SK-N-SH (cell line): ENCODE data around the gene TMEM62. TPM values are rescaled to one million over a fixed set of nuclear protein-coding genes. Genes with fewer than 3 reads are reported as not detected.

Experiments
- CTCF ChIA-PET: fragments of 300-600, 350-600 bp; formaldehyde crosslinking; extraction: SDS; loops from one replicate; lab custom pipeline; 2021; lab: Yijun Ruan, JAX
- POLR2A ChIA-PET: fragments of 350-600 bp; sonication (Branson Sonifier 250); formaldehyde crosslinking; extraction: SDS; loops from one replicate; lab custom pipeline; 2020; ENCODE audit warnings: antibody characterized with exemption, inconsistent platforms; lab: Yijun Ruan, JAX
- DNase-seq: peaks from one replicate; pipeline ENCODE4 v3.0.0; 2012
- H2AFZ ChIP-seq: fragments of 200-600 bp; sonication (generic); 2 replicates; pipeline ENCODE4 v1.8.1; 2016; ENCODE audit warnings: antibody characterized with exemption, mild to moderate bottlenecking, low read depth
- H3F3A ChIP-seq: fragments of 200-600 bp; sonication (generic); replicated peaks from 2 replicates; pipeline ENCODE3; 2016; ENCODE audit warnings: antibody characterized with exemption, mild to moderate bottlenecking; ENCODE audit not compliant: insufficient read depth
- H3K27ac ChIP-seq, 2 experiments: fragments of 200-500 bp in 1 of 2; fragments of 200-600 bp in 1 of 2; sonication (Bioruptor generic) in 1 of 2; sonication (generic), shearing (Covaris generic) in 1 of 2; 2 replicates each; pipeline versions ENCODE4 v1.5.1 to v1.6.1; 2014 to 2016; ENCODE audit warnings: low read depth in 2 of 2, inconsistent platforms in 1 of 2, low read length in 1 of 2, mild to moderate bottlenecking in 1 of 2, mixed read lengths in 1 of 2
- H3K27me3 ChIP-seq: fragments of 200-600 bp; sonication (generic), shearing (Covaris generic); 2 replicates; pipeline ENCODE4 v1.6.1; 2016; ENCODE audit warnings: mixed run types; ENCODE audit not compliant: insufficient read depth
- H3K36me3 ChIP-seq, 2 experiments: fragments of 200-500 bp in 1 of 2; fragments of 200-600 bp in 1 of 2; sonication (Bioruptor generic) in 1 of 2; sonication (generic) in 1 of 2; replicated peaks in 1 of 2; 2 replicates each; pipeline versions ENCODE3 to v1.5.1; 2014 to 2016; ENCODE audit warnings: low read length in 1 of 2, mild to moderate bottlenecking in 1 of 2; ENCODE audit not compliant: insufficient read depth in 2 of 2, control insufficient read depth in 1 of 2
- H3K4me1 ChIP-seq, 2 experiments: fragments of 200-500 bp in 1 of 2; fragments of 200-600 bp in 1 of 2; sonication (Bioruptor generic) in 1 of 2; sonication (generic), shearing (Covaris generic) in 1 of 2; 2 replicates each; pipeline versions ENCODE4 v1.5.1 to v1.6.1; 2014 to 2016; ENCODE audit warnings: low read depth in 1 of 2, low read length in 1 of 2, mixed run types in 1 of 2; ENCODE audit not compliant: insufficient read depth in 2 of 2, control insufficient read depth in 1 of 2
- H3K4me2 ChIP-seq: fragments of 200-600 bp; sonication (generic), shearing (Covaris generic); 2 replicates; pipeline ENCODE4 v1.6.1; 2017; ENCODE audit warnings: mixed run types
- H3K4me3 ChIP-seq, 2 experiments: fragments of 200-500 bp in 1 of 2; fragments of 200-600 bp in 1 of 2; sonication (Bioruptor generic) in 1 of 2; sonication (generic), shearing (Covaris generic) in 1 of 2; 2 replicates each; pipeline versions ENCODE4 v1.5.1 to v1.8.1; 2014 to 2016; ENCODE audit warnings: low read depth in 2 of 2, inconsistent platforms in 1 of 2, low read length in 1 of 2, mild to moderate bottlenecking in 1 of 2, mixed read lengths in 1 of 2, moderate library complexity in 1 of 2
- H3K79me2 ChIP-seq: fragments of 200-600 bp; sonication (generic); 2 replicates; pipeline ENCODE4 v1.8.1; 2017; ENCODE audit warnings: mild to moderate bottlenecking; ENCODE audit not compliant: insufficient read depth
- H3K9ac ChIP-seq: fragments of 200-600 bp; sonication (generic); 2 replicates; pipeline ENCODE4 v1.6.1; 2017; ENCODE audit warnings: mixed run types
- H3K9me2 ChIP-seq: fragments of 200-600 bp; sonication (generic); 2 replicates; pipeline ENCODE4 v1.6.1; 2017; ENCODE audit warnings: mixed run types
- H3K9me3 ChIP-seq: fragments of 200-600 bp; sonication (generic); 2 replicates; pipeline ENCODE4 v1.6.1; 2017; ENCODE audit warnings: mixed run types, mild to moderate bottlenecking, moderate library complexity
- H4K20me1 ChIP-seq: fragments of 200-600 bp; sonication (generic); 2 replicates; pipeline ENCODE4 v1.6.1; 2017; ENCODE audit warnings: mild to moderate bottlenecking, mixed run types; ENCODE audit not compliant: insufficient read depth
- CHD2 ChIP-seq: fragments of 150-350 bp; IDR thresholded peaks from 2 replicates; pipeline ENCODE4 v1.6.1; 2018; ENCODE audit warnings: low read length; ENCODE audit not compliant: partially characterized antibody
- CTCF ChIP-seq: fragments of 200-600 bp; sonication (generic); IDR thresholded peaks from 2 replicates; pipeline ENCODE4 v1.6.1; 2017; ENCODE audit warnings: antibody characterized with exemption, mild to moderate bottlenecking, moderate library complexity
- ELF1 ChIP-seq: IDR thresholded peaks from 2 replicates; pipeline ENCODE4 v1.4.0; 2012
- EP300 ChIP-seq, 2 experiments: IDR thresholded peaks; 2 replicates each; pipeline versions ENCODE4 v1.4.0 to v1.6.1; 2012; ENCODE audit warnings: borderline replicate concordance in 1 of 2, low read depth in 1 of 2, low read length in 1 of 2
- EZH2phosphoT487 ChIP-seq: fragments of 200-600 bp; sonication (generic); IDR thresholded peaks from 2 replicates; pipeline ENCODE4 v1.6.1; 2017; ENCODE audit warnings: low read depth, mixed run types, mild to moderate bottlenecking, antibody characterized with exemption, moderate library complexity, borderline replicate concordance
- FOXJ3 ChIP-seq: sonication (generic); formaldehyde crosslinking; IDR thresholded peaks from 2 replicates; pipeline ENCODE4 v1.5.1; 2020; ENCODE audit warnings: mild to moderate bottlenecking, missing genetic modification reagents
- FOXM1 ChIP-seq: IDR thresholded peaks from 2 replicates; pipeline ENCODE4 v1.4.0; 2012; ENCODE audit warnings: low read depth, mild to moderate bottlenecking
- GABPA ChIP-seq: IDR thresholded peaks from 2 replicates; pipeline ENCODE4 v1.4.0; 2012; ENCODE audit warnings: low read depth, mild to moderate bottlenecking
- JUND ChIP-seq: IDR thresholded peaks from 2 replicates; pipeline ENCODE4 v1.4.0; 2012
- MEF2A ChIP-seq: IDR thresholded peaks from 2 replicates; pipeline ENCODE4 v1.4.0; 2012; ENCODE audit warnings: low read depth, borderline replicate concordance
- RAD21 ChIP-seq: IDR thresholded peaks from 2 replicates; pipeline ENCODE4 v1.6.1; 2012; ENCODE audit warnings: mild to moderate bottlenecking, low read length
- RFX5 ChIP-seq: IDR thresholded peaks from 2 replicates; pipeline ENCODE4 v1.6.1; 2012; ENCODE audit warnings: mild to moderate bottlenecking, improper control_type of control experiment, low read length
- RXRA ChIP-seq: IDR thresholded peaks from 2 replicates; pipeline ENCODE4 v1.4.0; 2012; ENCODE audit warnings: low read depth, mild to moderate bottlenecking, borderline replicate concordance
- SMC3 ChIP-seq: IDR thresholded peaks from 2 replicates; pipeline ENCODE4 v1.6.1; 2012; ENCODE audit warnings: low read depth, low read length, improper control_type of control experiment
- TAF1 ChIP-seq: IDR thresholded peaks from 2 replicates; pipeline ENCODE4 v1.6.1; 2012; ENCODE audit warnings: low read depth, mild to moderate bottlenecking, low read length, moderate library complexity, borderline replicate concordance
- TEAD4 ChIP-seq: IDR thresholded peaks from 2 replicates; pipeline ENCODE4 v1.4.0; 2012; ENCODE audit warnings: mild to moderate bottlenecking, borderline replicate concordance; ENCODE audit not compliant: insufficient read depth
- USF2 ChIP-seq: fragments of 150-350 bp; IDR thresholded peaks from 2 replicates; pipeline ENCODE4 v1.6.1; 2017; ENCODE audit warnings: antibody characterized with exemption, low read length, low read depth, borderline replicate concordance
- YY1 ChIP-seq: IDR thresholded peaks from 2 replicates; pipeline ENCODE4 v1.4.0; 2012; ENCODE audit warnings: low read depth, mild to moderate bottlenecking
- ZBTB33 ChIP-seq: IDR thresholded peaks from 2 replicates; pipeline ENCODE4 v1.4.0; 2012; ENCODE audit warnings: low read depth, borderline replicate concordance
- polyA plus RNA-seq, 3 experiments: library from polyadenylated mRNA; depleted of rRNA; stranded (reverse); fragments of >200 nt; gene quantifications; 2 replicates each; pipeline ENCODE4 v1.2.3, GENCODE V29; 2012
- TF ChIP-seq, protein P1 (sequence below): IDR thresholded peaks from 2 replicates; pipeline ENCODE4 v1.4.0; 2012; ENCODE audit warnings: low read depth
- TF ChIP-seq, protein P2 (sequence below): IDR thresholded peaks from 2 replicates; pipeline ENCODE4; 2012

The TMEM62 gene
- polyA plus RNA-seq, 1 of the 3 experiments (the other 2 are of a cell fraction): 3.3 TPM

DNA sequence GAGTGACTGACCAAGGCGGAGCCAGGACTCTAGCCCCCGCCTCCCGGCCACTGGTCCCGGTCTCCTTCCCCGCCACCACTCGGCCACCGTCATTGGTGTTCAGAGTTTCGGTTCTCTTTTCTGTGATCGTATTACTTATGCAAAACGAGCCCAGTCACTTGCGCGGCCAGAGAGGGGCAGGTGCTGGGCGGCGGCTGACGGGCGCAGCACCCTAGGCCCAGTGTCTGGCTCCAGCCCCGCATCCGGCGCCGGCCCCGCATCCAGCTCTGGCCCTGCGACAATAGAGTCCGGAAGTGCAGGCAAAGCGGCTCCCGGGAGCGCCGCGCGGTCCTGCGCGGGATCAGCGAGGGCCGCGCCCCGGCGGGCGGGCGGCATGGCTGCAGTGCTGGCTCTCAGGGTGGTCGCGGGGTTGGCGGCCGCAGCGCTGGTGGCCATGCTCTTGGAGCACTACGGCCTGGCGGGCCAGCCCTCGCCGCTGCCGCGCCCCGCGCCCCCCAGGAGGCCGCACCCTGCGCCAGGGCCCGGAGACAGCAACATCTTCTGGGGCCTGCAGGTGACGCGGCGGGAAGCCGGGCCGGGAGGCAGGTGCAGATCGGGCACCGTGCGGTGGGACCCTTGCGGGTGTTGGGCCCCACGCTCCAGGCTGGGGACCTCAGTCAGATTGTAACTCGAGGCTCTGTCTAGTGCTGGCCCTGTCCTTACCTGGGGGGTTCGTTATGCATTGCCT lies at the start of gene TMEM62 (continued):
- TF ChIP-seq EP300 (IDR thresholded peaks at IDR 0.05; ENCODE audit: borderline replicate concordance in 1 of 2, low read depth in 1 of 2, low read length in 1 of 2) (no peak), CHD2 (peak; percentile 25), TEAD4 (no peak)
- TF ChIP-seq, protein P1, sequence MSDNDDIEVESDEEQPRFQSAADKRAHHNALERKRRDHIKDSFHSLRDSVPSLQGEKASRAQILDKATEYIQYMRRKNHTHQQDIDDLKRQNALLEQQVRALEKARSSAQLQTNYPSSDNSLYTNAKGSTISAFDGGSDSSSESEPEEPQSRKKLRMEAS: no peak

GRCh38 chr15:43085921-43086320 lies 47.5 kb upstream of the TMEM62 start:
- Histone ChIP-seq H4K20me1 (no peaks in the 10 kb centered on the region; the same call in 1 of the 2 replicates), H3K27me3 (no peaks in the 10 kb centered on the region), H3K9me3 (no peaks in the 10 kb centered on the region), H3K4me1 (peaks cover 0 to 4% of the 10 kb centered on the region in 2 experiments; a peak in 1 of 4 replicates), H3K4me3 (no peak overlapping the region), H3K9me2 (no peaks in the 10 kb centered on the region), H3K36me3 (peaks cover 16 to 46% of the 10 kb centered on the region in 2 experiments), H3K4me2 (no peak overlapping the region), H3K9ac (no peak overlapping the region), H3K27ac (no peak overlapping the region), H3K79me2 (peaks cover 37% of the 10 kb centered on the region; the same call in 1 of the 2 replicates), H3F3A (no peaks in the 10 kb centered on the region), H2AFZ (no peak overlapping the region)
- ChIA-PET CTCF (no interaction called here), POLR2A (no interaction called here)
- TF ChIP-seq EZH2phosphoT487 (no peak), SMC3 (no peak), RFX5 (no peak), ZBTB33 (no peak), USF2 (no peak), TEAD4 (no peak), YY1 (no peak), FOXM1 (no peak), JUND (no peak), CHD2 (no peak), CTCF (no peak), MEF2A (no peak), ELF1 (no peak), TAF1 (no peak), RXRA (no peak), GABPA (no peak), RAD21 (no peak), FOXJ3 (CRISPR knock-in tag) (no peak)
- TF ChIP-seq, protein P2, sequence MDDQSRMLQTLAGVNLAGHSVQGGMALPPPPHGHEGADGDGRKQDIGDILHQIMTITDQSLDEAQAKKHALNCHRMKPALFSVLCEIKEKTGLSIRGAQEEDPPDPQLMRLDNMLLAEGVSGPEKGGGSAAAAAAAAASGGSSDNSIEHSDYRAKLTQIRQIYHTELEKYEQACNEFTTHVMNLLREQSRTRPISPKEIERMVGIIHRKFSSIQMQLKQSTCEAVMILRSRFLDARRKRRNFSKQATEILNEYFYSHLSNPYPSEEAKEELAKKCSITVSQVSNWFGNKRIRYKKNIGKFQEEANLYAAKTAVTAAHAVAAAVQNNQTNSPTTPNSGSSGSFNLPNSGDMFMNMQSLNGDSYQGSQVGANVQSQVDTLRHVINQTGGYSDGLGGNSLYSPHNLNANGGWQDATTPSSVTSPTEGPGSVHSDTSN: no peak
- no peak for DNase-seq
